Activated gamma-delta T cell treated with anti-CD3 and anti-CD28 coated beads, Interleukin-2, amount 50 U/mL, for 16 hours (primary cell): ENCODE results near the gene ZNF575.
"Not testable (repeated sequence)": the region's sequence is repeated elsewhere in the genome, so short reads cannot be mapped to it uniquely, and the experiment has no call there.

Source experiments
- DNase-seq: peaks from one replicate; pipeline ENCODE4 v3.0.0-alpha.2; 2020; ENCODE audit warnings: low read depth

Gene ZNF575

DNA sequence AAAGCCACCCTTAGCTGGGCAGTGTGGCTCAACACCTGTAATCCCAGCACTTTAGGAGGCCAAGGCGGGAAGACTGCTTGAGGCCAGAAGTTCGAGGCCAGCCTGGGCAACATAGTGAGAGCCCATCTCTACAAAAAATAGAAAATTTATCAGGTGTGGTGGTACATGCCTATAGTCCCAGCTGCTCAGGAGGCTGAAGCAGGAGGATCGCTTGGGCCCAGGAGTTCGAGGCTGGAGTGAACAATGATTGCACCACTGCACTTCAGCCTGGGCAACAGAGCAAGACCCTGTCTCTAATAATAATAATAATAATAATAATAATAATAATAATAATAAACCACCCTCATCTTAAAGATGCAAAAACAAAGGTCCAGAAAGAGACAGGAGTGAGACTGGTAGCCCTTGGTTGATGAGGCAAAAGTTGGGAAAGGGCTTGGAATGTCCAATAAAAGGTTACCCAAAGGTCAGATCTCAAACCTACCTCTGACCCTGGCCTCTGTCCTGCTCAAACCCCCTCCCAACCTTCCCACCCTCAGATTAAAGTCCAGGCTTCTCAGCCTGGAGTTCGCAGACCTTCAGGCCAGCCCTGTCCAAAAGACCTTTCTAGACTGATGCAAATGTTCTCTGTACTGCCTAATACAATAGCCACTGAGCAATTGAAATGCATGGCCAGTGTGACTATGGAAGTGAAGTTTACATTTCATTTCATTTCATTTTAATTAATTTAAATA is 9.1 kb downstream of the ZNF575 start:
- DNase-seq: no peak

DNA sequence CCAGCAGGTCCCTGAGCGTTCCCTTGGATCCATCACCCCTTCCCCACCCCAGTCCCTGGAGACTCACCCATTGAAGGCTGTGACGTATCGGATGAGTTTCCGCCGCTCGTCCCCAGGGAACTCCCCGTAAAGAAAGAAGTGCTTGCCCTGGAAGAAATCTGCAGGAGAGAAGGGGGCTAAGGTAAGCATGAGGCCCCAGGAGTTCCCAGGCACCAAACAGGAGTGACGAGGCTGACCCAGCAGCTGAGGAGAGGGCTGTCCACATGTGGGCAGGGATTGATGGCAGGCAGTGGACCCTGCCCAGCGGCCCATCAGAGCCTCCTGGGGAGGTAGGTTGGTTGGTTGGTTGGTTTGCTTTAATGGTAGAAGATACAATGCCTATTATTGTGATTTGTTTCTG is 11.1 kb downstream of the ZNF575 start:
- DNase-seq: no peak

DNA sequence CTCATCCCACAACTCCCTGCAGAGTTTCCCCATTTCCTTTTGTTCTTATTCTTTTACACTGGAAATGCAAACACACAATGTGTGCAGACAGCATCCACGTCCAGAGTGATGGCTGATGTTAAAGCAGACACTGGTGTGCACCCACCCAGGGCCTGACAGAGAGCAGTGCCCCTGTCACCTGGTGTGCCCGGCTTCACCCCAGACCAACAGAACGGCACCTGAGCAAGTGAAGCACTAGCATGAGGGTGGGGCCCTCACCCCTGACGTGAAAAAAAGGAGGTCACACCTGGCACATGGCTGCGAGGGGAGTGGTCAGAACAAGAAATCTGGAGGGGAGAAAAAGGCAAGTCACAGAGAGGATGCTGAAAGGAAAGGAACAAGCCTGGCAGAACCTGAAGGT is 12.3 kb downstream of the ZNF575 start:
- no peak for DNase-seq

DNA sequence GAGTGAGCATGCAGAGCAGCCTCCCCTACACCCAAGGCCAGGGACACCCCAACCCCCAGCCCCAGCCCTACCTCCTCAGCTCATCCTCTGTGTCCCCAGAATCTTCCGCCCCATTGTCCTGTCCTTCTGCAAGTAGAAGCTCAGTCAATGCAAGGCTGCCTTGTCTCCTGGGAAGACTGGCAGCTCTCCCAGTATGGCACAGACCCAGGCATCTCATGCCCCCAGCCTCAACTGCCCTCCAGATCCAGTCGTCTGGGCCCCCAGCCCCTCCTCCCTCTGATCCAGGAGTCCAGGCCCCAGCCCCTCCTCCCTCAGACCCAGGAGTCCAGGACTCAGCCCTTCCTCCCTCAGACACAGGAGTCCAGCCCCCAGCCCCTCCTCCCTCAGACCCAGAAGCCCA is 13.0 kb downstream of the ZNF575 start:
- DNase-seq: no peak

DNA sequence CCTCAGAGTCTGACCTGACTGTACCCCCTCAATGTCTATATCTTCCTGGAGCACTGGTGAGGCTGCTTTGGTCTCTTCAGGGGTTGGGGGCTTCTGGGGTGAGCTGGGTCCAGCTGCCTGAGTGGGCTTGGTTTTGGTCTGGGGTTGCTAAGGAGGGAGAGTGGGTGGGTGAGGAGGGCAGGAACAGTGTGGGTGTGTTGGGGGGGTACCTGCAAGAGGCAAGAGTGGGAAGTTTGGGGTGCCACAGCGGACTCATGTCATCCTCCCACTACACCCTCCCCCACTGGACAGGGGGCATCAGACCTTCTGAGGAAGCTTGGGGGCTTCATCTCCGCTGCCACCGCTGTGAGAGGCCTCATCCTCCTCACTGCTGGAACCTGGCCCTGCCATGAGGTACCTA is 13.6 kb downstream of the ZNF575 start:
- DNase-seq: no peak

DNA sequence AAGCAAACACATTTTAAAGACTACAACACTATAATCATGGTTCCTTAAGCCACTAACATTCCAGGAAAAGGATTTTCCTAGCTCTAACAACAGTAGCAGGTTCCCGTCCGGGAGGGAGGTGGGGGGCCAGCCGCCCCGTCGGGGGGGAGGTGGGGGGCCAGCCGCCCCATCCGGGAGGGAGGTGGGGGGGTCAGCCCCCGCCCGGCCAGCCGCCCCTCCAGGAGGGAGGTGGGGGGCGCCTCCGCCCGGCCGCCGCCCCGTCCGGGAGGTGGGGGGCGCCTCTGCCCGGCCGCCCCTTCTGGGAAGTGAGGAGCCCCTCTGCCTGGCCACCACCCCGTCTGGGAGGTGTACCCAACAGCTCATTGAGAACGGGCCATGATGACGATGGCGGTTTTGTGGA is 14.9 kb downstream of the ZNF575 start:
- DNase-seq: not testable (repeated sequence)

DNA sequence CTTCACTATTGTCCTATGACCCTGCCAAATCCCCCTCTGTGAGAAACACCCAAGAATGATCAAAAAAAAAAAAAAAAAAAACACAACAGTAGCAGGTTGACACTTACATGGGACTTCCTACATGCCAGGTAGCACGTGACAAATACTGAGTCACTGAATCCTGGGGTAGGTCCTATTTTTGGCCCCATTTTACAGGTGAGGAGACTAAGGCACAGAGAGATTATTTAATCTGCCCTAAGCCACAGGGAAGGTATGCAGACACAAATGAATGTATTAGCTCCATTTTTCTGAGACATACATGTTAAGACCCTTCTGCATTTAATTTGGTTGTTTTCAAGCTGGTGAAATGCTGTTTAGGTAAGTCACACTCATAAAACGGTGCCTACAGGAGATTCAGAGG is 15.7 kb downstream of the ZNF575 start:
- no peak for DNase-seq

DNA sequence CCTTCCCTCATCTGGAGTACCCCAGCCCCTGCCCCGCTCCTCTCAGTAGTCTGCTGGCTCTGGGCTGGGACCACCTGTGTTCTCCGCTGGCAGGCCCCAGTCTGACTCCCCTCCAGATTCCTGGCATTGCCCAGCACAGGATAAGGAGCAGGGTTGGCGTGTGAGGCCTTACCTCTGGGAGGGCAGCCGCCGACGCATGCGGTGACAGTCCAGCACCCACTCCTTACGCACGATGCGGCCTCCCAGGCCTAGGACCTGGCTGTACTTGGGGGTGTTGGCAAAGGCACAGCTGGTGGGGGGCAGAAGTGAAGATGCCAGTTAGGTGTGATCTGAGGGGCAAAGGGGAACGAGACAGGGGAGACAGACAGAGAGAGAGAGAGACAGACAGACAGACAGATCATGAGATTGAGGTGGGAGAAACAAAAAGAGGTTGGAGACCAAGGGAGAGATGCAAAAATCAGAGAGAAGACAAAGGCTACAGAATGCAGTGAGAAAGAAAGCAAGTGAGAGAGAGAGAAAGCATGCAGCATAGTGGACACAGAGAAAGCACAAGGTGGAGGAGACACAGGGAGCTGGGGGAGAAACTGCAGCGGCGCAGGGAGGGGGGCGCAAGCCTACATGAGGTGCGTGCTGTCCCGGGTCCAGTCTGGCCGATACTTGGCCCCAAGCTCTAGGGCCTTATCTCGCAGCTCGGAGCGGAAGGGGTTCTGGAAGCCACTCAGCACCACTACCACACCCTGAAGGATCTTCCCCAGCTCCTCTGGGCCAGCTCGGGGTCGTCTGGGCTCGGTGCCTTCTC is 18.6 kb downstream of the ZNF575 start:
- DNase-seq: no peak

DNA sequence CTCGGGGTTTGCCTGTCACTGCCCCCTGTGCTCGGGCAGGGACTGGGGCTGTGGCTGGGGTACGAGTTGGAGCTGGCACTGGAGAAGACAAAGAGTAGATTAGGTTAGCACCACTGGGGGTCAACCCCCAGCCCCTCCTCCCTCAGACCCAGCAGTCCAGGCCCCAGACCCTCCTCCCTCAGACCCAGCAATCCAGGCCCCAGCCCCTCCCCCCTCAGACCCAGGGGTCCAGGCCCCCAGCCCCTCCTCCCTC is 19.1 kb downstream of the ZNF575 start:
- no peak for DNase-seq

DNA sequence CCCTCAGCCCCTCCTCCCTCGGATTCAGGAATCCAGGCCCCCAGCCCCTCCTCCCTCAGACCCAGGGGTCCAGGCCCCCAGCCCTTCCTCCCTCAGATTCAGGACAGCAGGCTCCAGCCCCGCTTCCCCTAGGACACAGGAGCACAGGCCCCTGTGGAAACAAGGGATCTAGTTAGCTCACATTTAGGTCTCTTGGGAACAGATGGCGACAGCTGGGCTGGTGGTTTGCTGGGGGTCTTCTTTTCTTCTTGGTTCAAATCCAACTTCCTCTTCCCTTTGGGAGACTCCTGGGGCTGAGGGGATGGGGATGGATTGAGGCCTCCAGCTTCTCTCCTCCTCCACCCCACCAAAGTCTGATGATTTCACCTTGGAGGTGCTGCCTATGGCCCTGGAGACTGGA is 19.6 kb downstream of the ZNF575 start:
- no peak for DNase-seq

DNA sequence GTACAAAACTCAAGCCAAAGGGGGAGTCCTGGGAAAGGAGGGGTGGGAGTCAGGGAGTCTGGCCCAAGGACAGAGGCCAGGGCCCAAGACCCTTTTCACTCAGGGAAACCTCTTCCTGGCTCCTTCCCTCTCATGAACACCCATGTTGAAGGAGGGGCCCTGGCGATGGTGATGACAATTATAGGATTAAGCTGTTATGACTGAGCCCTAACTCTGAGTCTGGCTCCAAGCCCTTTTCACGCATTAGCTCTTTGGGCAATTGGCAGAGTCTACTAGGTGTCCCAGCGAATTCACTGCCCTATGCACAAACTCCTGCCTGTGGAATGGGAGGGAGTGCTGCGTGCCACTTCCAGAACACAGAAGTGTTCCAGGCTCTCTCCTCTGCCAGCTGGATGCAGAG is 20.7 kb downstream of the ZNF575 start:
- no peak for DNase-seq

DNA sequence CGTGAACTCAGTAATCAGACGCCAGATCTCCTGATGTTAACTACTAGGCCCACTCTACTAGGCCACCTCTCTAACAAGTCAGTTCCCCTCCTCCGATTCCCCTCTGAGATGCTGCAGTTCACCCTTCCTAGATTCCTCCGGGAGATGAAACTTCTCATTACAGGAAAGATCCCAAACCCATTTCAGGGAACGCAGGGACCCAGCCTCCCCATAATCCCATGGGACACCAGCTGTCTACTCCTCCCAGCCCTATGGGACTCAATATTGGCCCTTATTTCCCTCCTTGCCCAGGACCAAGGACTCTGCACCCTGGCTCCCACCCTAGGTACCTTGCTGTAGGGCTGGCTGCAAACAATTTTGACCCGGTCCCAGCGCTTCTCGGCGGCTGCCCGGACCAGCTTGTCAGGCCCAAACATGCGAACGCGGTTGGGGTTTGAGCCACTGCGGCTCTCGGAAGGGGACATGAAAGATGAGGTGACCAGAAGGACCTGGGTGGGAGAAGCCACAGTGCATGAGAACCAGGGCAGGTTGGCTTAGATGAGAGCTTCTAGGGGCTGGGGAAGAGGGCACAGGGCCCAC is 21.4 kb downstream of the ZNF575 start:
- DNase-seq: no peak

DNA sequence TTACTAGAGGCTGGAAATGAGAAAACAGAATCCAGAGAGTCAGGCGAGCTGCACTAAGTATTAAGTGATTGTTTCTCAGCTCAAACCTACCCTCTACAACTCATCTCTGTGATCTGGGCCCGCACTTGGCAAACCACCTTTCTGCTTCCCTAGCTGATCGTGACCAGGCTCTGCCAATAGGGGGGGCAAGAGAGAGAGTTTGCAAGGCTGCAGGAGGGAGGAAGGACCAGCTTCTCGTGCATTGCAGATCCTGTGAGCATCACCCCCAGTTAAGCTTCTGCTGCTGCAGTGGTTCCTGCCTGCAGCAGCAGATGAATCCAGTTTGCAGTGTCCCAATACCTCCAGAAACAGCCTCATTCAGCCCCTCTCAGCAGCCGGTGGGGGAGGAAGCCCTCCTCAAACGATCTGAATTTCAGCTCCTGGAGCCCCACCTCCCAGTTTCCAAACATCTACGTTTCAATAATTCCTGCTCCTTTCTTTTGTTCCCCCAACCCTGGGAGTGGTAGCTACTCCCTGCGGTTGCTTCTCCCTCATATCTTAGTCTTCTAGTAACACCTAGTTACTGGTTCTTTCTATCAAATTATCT is 22.3 kb downstream of the ZNF575 start:
- peak; percentile 80 for DNase-seq

DNA sequence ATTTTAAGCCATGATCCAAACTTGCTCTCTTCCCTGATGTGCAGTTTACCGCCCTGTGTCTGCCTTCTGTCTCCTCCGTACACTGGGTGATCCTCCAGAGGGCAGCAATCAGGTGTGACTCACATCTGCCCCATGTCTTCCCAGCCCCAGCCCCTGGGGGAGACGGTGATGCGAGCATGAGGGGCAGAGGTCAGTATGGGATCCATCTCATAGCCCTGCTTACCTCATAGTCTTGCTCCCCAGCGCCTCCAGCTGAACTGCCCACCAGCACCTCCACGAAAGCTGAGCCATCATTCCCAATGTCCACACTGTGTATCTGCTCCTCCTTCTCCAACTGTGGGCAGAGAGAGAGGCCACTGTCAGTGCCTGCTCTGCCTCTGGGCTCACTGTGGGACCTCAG is 27.7 kb downstream of the ZNF575 start:
- DNase-seq: no peak

DNA sequence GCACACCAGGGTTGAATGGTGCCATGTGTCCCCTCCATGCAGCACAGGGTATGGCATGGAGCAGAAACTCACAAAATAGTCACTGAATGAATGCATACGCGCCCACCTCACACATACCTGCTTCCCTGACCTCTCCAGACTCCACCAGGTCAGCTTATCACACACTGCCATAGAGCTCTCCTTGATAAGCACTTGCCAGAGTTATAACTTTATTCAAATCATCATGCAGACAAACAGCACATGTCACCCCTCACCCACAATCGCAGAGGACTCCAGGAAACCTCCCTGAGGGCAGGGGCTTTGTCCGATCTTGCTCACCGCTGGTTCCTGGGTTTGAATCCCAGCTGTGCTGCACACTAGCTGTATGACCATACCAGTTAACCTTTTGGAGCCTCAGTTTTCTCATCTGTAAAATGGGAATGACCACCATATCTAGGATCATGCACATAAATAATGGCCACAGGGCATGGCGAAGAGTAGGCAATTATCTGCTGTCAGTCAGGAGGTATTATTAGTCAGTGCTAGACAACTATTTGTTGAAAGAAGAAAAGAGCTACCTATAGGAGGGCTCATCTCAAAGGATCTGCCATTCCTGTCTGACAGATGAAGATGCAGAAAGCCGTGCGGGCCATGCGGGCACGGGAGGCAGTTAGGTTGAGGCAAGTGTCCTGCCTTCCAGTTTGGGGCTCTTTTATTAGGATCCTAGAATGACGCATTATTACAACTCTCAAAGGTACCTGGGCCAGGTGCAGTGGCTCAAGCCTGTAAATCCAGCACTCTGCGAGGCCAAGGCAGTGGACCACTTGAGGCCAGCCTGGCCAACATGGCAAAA is 28.4 kb downstream of the ZNF575 start:
- DNase-seq: no peak

DNA sequence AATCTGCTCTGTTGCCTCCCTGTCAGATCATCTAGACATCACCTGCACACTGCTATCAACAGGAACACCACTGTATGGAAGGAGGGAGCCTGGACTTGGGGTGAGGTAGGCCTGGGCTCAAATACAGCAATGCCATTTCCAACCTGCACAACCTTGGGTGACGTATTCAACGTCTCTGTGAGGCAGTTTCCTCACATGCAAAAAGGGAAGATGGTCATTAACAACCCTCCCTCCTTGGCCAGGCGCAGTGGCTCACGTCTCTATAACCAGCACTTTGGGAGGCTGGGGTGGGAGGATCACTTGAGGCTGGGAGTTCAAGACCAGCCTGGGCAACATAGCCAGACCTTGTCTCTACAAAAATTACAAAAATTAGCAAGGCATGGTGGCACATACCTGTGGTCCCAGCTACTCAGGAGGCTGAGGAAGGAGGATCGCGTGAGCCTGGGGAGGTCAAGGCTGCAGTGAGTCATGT is 29.3 kb downstream of the ZNF575 start:
- DNase-seq: no peak

DNA sequence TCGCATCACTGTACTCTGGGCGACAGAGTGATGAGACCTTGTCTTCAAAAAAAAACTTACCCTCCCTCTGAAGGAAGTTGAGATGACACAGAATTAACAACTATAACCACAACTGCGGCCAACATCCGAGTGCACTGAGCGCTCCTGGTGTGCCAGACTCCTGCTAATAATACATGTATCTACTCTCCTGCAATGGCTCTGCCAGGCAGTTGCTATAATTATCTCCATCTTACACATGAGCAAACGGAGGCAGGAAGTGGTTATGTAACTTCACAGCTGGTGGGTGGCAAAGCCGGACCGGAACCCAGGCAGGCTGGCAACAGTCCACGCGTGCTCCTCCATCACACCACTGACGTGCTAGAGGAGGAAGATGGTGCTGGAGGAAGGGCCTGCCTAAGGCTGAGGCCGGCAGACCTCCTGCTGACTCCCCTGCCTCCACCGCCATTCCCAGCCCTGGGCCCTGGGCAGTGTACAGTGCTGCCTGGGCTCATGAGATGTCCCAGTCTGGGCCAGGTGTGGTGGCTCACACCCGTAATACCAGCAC is 29.8 kb downstream of the ZNF575 start:
- DNase-seq: peak; percentile 73

DNA sequence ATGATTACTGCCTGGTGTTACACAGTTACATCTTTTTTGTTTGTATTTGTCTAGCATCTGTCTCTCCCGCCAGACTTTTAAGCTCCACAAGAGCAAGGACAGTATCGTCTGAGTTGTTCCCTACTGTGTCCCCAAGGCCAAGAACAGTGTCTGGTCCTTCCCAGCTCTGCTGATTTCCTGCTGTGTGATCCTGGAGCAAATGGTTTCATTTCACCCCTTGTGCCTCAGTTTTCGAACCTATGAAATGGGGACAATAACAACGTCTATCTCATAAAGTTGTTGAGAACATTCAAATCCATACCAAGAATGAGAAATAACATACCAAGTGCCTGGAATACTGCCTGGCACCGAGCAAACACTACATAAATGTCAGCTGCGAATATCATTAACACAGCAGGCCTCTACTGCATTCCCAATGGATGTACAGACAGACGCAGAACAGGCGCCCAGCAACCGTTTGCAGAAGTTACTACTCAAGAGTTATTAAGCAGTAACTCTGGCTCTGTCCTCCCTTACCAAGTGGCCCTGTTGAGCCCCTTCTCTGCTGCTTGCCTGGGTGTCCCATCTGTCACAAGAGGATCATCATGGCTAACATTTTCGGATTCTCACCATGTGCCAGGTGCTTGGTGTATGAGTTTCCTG is 30.9 kb downstream of the ZNF575 start:
- no peak for DNase-seq

DNA sequence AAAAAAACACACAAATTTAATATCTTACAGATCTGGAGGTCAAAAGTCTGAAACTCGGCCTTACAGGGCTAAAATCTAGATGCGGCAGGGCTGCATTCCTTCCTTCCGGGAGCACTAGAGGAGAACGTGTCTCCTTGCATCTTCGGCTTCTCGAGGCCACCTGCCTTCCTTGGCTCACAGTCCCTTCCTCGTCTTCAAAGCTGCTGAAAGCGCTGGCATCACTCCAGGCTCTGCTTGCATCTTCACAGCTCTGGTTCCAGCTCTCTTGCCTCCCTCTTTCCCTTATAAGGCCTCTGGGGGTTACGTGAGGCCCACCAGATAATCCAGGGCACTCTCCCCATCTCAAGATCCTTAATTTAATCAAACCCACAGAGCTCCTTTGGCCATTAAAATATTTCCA is 31.8 kb downstream of the ZNF575 start:
- no peak for DNase-seq

DNA sequence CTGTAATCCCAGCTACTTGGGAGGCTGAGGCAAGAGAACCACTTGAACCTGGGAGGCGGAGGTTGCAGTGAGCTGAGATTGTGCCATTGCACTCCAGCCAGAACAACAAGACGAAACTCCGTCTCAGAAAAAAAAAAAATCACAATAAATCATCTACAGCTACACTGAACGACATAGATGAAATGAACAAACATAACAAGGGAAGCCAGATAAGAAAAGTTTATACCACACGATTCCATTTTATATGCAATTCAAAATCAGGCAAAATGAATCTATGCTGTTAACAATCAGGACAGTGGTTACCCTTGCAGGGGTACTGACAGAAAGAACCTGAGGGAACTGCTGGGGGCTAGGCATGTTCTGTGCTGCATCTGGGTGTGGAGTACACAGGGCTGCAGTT is 36.7 kb downstream of the ZNF575 start:
- DNase-seq: no peak

DNA sequence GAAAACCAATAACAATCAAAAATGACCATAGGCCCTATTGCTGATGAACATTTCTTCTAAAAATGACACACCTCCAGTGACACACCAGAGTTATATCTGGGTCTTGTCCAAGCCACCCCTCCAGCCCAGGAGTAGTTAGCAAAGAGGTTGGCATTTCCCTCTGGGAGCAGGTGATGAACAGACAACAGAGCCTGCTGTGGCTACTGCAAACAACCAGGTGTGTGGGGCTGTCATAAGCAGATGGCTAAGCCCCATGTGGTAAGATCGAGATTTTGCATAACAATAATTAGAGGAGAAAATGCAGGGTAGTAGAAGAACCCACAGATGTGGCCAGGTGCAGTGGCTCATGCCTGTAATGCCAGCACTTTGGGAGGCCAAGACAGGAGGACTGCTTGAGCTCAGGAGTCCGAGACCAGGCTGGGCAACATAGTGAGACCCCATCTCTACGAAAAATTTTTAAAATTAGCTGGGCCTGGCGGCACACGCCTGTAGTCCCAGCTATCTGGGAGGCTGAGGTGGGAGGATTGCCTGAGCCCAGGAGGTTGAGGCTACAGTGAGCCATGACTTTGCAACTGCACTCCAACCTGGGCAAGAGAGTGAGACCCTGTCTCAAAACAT is 37.3 kb downstream of the ZNF575 start:
- DNase-seq: no peak
